ENCODE results near the gene CHP2.
A peak's percentile ranks its signal among the peaks of the same experiment; 100 is the strongest.

Gene CHP2

GRCh38 chr16:23784811-23785447 lies 30.1 kb downstream of the CHP2 start (continued):
- TF ChIP-seq ZNF16 (tag by site-specific recombination; IDR thresholded peaks at IDR 0.05; ENCODE audit: low read depth) (no peak), ELK4 (IDR thresholded peaks at IDR 0.05; ENCODE audit: borderline replicate concordance, low read depth, low read length) (no peak), PRDM1 (tag by site-specific recombination; IDR thresholded peaks at IDR 0.05) (no peak), SCRT1 (tag by site-specific recombination; IDR thresholded peaks at IDR 0.05; ENCODE audit: borderline replicate concordance) (no peak), ZNF391 (tag by site-specific recombination; IDR thresholded peaks at IDR 0.05; ENCODE audit: borderline replicate concordance, low read depth) (no peak), ZNF292 (tag by site-specific recombination; IDR thresholded peaks at IDR 0.05; ENCODE audit: borderline replicate concordance, low read depth) (no peak), ZSCAN18 (tag by site-specific recombination; IDR thresholded peaks at IDR 0.05) (no peak), ZNF10 (tag by site-specific recombination; IDR thresholded peaks at IDR 0.05) (peak; percentile 42; the same call in 1 of the 2 replicates), ZBTB10 (tag by site-specific recombination; IDR thresholded peaks at IDR 0.05) (no peak), ZNF518A (tag by site-specific recombination; conservative IDR thresholded peaks at IDR 0.05; ENCODE audit: low read depth) (no peak), SP2 (tag by site-specific recombination; IDR thresholded peaks at IDR 0.05) (no peak), ZNF394 (tag by site-specific recombination; IDR thresholded peaks at IDR 0.05; ENCODE audit: borderline replicate concordance) (no peak), ZNF501 (tag by site-specific recombination; IDR thresholded peaks at IDR 0.05) (no peak), ZNF121 (tag by site-specific recombination; IDR thresholded peaks at IDR 0.05) (no peak), BCL11A (tag by site-specific recombination; IDR thresholded peaks at IDR 0.05; ENCODE audit: low read depth) (no peak), ZFP37 (tag by site-specific recombination; IDR thresholded peaks at IDR 0.05) (no peak), ZNF558 (tag by site-specific recombination; IDR thresholded peaks at IDR 0.05) (no peak), ZNF776 (tag by site-specific recombination; IDR thresholded peaks at IDR 0.05; ENCODE audit: borderline replicate concordance) (no peak), ZNF311 (tag by site-specific recombination; IDR thresholded peaks at IDR 0.05; ENCODE audit: borderline replicate concordance) (no peak), GLIS2 (tag by site-specific recombination; IDR thresholded peaks at IDR 0.05) (no peak), HOXD13 (CRISPR knock-in tag; IDR thresholded peaks at IDR 0.05; ENCODE audit: borderline replicate concordance) (no peak), KLF1 (tag by site-specific recombination; IDR thresholded peaks at IDR 0.05) (no peak), KLF17 (tag by site-specific recombination; IDR thresholded peaks at IDR 0.05) (0 out of 2 replicates have a peak, but pooled peaks have one; percentile 34), ZNF670 (tag by site-specific recombination; IDR thresholded peaks at IDR 0.05; ENCODE audit: low read depth) (no peak), ZNF184 (tag by site-specific recombination; IDR thresholded peaks at IDR 0.05) (no peak), ZNF624 (tag by site-specific recombination; IDR thresholded peaks at IDR 0.05) (no peak), ZIC2 (tag by site-specific recombination; IDR thresholded peaks at IDR 0.05) (no peak), RBAK (tag by site-specific recombination; IDR thresholded peaks at IDR 0.05) (peak; percentile 93), ZNF155 (tag by site-specific recombination; IDR thresholded peaks at IDR 0.05) (no peak), SP7 (tag by site-specific recombination; IDR thresholded peaks at IDR 0.05) (no peak)

All from HEK293 (cell line).